Colonic mucosa (tissue), 4 donors: Measurements from ENCODE around the gene CDH4. TPM values are rescaled to one million over a fixed set of nuclear protein-coding genes. Genes with fewer than 3 reads are reported as not detected.

Source experiments
- DNase-seq: peaks from one replicate; pipeline ENCODE4 v3.0.0-alpha.2; 2020
- H3K27ac ChIP-seq: fragments of 200-600 bp; one replicate; pipeline ENCODE4 v1.8.0; 2021
- H3K27me3 ChIP-seq: fragments of 200-600 bp; one replicate; pipeline ENCODE4 v1.8.0; 2021
- H3K36me3 ChIP-seq: fragments of 200-600 bp; one replicate; pipeline ENCODE4 v1.8.0; 2021
- H3K4me1 ChIP-seq: fragments of 200-600 bp; one replicate; pipeline ENCODE4 v1.8.0; 2021; ENCODE audit warnings: mild to moderate bottlenecking
- H3K4me3 ChIP-seq: fragments of 200-600 bp; one replicate; pipeline ENCODE4 v1.8.0; 2021
- H3K9ac ChIP-seq, 2 donors: one replicate each; pipeline ENCODE4 v1.7.0; 2013; ENCODE audit warnings: control low read depth in 2 of 2, low read depth in 2 of 2, low read length in 2 of 2
- H3K9me3 ChIP-seq: fragments of 200-600 bp; one replicate; pipeline ENCODE4 v1.8.0; 2021
- intact Hi-C: fragments of 100-400 bp; cut with DNase I; formaldehyde crosslinking; loops from one replicate; pipeline ENCODE4 v1.14.1; 2022
- total RNA-seq, 2 donors: library from RNA; stranded (reverse); fragmentation: NEBNext Ultra II Directional in 1 of 2; extraction: Animal tissue kit (Norgen Biotek cat#: 25700) in 1 of 2; gene quantifications; one replicate each; pipeline ENCODE4 v1.2.1, GENCODE V29; 2021
- TF ChIP-seq, protein P1 (sequence below): fragments of 200-600 bp; IDR thresholded peaks from one replicate; pipeline ENCODE4 v1.8.0; 2022; ENCODE audit warnings: antibody characterized with exemption, mild to moderate bottlenecking
- donor health status: healthy.
- donor health status: DM: no; HTN: no; CAD: no.
- donor health status: DM: no; HTN: no; CAD: no.

Gene CDH4
- total RNA-seq, 2 donors from 2014 or later = 0.08 TPM; not detected in 1

DNA sequence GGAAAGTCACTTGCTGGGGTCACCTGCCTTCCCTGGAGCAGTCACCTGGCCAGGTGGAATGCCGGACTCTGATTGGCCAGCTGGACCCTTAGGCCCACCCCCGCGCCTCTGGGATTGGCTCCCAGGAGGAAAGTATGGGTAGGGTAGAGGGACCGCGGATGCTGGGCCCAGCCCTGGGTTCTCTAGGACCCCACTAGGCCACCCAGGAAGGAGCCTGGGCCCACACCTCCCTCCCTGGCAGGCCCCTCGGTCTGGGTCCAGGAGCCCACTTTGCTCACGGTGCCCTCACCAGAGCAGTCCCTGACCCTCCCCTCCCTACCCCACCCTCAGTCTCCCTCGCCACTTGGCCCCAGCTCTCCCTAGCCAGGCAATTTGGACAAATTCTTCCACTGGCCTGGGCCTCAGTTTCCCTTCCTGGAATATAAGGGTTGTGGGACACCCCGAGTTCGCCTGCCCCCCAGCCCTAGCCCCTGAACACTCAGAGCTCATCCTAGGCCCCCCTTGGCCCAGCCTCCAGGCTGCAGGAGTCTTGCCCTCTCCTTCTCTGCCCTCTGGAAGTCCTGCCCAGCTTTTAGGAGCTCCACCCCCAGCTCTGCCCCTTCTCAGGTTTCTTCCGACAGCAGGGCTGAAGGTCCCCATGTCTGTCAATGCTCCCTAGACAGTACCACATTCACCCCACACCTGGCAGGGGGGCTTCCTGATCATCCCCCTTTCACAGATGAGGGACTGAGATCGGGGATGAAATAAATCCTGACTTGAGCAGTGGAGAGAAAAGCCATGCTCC lies 514.0 kb downstream of the CDH4 start:
- no peaks in the 10 kb centered on the region for H3K4me1 ChIP-seq
- DNase-seq = no peak
- H3K9ac ChIP-seq = no peak overlapping the region
- H3K27ac ChIP-seq = no peak overlapping the region
- TF ChIP-seq, protein P1, sequence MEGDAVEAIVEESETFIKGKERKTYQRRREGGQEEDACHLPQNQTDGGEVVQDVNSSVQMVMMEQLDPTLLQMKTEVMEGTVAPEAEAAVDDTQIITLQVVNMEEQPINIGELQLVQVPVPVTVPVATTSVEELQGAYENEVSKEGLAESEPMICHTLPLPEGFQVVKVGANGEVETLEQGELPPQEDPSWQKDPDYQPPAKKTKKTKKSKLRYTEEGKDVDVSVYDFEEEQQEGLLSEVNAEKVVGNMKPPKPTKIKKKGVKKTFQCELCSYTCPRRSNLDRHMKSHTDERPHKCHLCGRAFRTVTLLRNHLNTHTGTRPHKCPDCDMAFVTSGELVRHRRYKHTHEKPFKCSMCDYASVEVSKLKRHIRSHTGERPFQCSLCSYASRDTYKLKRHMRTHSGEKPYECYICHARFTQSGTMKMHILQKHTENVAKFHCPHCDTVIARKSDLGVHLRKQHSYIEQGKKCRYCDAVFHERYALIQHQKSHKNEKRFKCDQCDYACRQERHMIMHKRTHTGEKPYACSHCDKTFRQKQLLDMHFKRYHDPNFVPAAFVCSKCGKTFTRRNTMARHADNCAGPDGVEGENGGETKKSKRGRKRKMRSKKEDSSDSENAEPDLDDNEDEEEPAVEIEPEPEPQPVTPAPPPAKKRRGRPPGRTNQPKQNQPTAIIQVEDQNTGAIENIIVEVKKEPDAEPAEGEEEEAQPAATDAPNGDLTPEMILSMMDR = no peak
- H3K27me3 ChIP-seq = no peaks in the 10 kb centered on the region
- intact Hi-C loops = no loop called here
- no peaks in the 10 kb centered on the region for H3K36me3 ChIP-seq
- no peaks in the 10 kb centered on the region for H3K9me3 ChIP-seq
- H3K4me3 ChIP-seq = no peak overlapping the region

DNA sequence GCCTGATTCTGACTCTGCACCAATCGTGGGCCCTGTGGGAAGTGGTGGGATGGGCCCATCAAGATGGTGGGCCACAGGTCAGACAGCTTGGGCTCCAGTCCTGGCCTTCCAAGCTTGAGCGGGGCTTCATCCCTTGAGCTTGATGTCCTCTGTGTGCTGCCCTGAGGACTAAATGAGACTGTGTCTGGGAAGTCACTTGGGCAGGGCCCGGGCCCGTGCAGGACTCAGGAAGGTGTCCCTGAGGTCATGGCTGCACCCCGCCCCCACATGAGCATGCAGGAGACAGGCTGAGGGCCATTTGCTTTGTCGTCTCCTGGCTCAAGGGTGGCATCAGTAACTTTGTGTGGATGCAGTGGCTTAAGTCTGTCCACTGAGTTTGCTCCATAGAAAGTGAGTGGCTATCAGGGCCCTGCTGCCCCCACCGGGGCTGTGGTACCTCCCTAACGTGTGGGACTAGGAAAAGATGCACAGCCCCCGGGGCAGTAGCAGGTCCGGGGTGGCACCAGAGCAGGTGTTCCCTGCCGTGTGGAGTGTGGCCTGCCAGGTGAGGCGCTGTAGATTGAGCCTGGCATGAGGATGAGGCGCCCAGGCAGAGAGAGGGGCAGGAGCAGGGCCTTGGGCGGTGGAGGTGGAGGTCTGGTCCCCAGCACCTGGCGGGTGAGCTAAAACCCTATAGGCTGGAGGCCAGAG lies 515.0 kb downstream of the CDH4 start:
- H3K4me3 ChIP-seq = no peak overlapping the region
- intact Hi-C loops = no loop called here
- no peak for DNase-seq
- TF ChIP-seq, protein P1 = no peak
- H3K36me3 ChIP-seq = no peaks in the 10 kb centered on the region
- H3K9ac ChIP-seq = no peak overlapping the region
- H3K4me1 ChIP-seq = no peaks in the 10 kb centered on the region
- no peaks in the 10 kb centered on the region for H3K9me3 ChIP-seq
- no peak overlapping the region for H3K27ac ChIP-seq
- no peaks in the 10 kb centered on the region for H3K27me3 ChIP-seq

DNA sequence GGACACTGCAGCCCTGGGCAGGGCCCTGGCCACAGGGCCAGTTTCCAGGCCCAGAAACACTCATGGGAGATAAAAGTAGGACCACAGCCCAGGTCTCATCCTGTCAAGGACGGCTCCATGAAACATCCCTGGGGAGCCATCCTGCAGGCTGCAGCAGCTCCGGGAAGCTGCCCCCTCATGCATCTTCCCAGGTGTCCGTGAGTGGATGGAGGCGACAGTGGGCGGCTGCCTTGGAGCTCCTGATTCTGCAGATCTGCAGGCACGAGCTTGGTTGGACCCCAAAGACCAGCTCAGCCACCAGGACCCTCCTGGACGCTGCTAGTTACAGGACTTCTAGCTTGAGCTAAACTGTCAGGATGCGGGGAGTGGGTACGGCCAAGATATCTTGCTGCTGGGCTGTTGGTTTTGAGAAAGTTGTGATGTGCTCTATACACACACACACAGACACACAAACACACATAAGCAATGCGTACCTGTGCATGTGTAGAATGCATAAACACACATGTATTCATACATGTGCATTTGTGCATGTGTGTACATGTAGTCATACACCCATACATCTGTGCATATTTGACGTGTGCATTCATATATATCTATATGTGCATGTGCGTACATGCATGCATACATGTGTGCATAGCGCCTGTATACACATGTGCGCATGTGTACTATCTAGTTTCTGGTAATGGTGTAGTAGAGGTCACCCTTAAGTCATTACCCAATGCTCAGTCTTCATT lies 515.9 kb downstream of the CDH4 start:
- Histone ChIP-seq H3K4me3 (no peak overlapping the region), H3K36me3 (no peaks in the 10 kb centered on the region), H3K27me3 (no peaks in the 10 kb centered on the region), H3K9me3 (no peaks in the 10 kb centered on the region), H3K27ac (no peak overlapping the region), H3K4me1 (no peaks in the 10 kb centered on the region), H3K9ac (no peak overlapping the region)
- intact Hi-C loops = no loop called here
- TF ChIP-seq, protein P1 = no peak
- DNase-seq = no peak

DNA sequence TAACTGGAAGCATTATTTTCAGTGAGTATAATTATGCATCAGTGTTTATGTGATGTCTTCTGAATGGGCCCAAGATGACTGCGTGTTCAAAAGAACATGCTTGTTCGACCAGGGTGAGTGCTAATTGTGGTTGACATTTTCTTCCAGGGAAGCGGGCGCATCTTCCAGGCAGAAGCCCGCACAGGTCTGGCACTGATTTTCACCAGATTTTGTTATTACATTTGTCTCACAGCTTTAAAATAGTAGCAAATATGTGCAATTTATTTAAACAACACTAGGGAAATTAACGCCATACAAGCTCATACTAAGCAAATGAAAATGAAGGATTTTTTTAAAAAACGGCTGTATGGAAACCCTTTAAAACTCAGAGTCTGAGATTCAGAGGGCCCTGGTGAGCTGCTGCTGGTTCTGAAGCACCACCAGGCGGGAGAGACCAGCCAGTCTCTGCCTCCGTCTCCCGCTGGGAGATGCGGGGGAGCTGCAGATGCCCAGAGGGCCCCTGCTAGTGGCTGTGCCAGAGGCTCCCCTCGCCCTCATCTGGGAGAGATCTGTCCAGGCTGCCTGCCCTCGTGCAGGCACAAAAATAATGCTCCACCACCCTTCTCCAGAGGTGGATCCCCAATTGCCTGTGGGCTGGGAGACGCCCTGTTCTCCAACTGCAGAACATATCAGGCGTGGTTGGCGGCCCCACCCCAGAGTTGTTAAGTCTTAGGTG lies 516.7 kb downstream of the CDH4 start:
- Histone ChIP-seq H3K36me3 (no peaks in the 10 kb centered on the region), H3K9ac (no peak overlapping the region), H3K4me1 (no peaks in the 10 kb centered on the region), H3K4me3 (no peak overlapping the region), H3K27ac (no peak overlapping the region), H3K27me3 (no peaks in the 10 kb centered on the region), H3K9me3 (no peaks in the 10 kb centered on the region)
- intact Hi-C loops = no loop called here
- TF ChIP-seq, protein P1 = no peak
- no peak for DNase-seq

DNA sequence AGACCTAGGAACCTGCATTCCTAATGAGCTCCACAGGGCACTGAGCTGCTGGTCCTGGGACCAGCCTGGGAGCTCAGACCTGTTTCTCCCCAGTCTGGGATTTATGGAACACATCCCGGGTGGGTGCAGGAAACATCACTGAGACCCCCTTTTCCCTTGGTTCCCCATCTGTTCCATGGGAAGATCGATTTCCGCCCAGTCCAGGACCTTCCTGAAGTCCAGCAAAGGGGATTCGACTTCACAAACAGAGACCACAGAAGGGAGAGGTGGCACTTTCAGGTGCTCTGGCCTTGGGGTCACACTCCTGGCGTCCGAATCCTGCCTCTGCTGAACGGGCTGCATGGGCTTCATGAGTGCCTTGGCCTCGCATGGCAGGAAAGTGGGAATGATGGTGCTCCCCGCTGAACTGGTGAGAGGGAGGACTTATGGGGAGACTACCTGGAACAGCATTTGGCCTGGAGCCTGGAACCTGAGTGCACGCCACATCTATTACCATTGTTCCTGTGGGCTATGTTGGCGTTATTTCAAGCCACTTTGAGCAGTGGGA lies 517.3 kb downstream of the CDH4 start:
- no peaks in the 10 kb centered on the region for H3K9me3 ChIP-seq
- no peaks in the 10 kb centered on the region for H3K4me1 ChIP-seq
- intact Hi-C loops = no loop called here
- H3K9ac ChIP-seq = no peak overlapping the region
- no peaks in the 10 kb centered on the region for H3K36me3 ChIP-seq
- no peak overlapping the region for H3K27ac ChIP-seq
- DNase-seq = no peak
- TF ChIP-seq, protein P1 = no peak
- no peak overlapping the region for H3K4me3 ChIP-seq
- H3K27me3 ChIP-seq = no peaks in the 10 kb centered on the region
